CD14-positive monocyte (primary cell): ENCODE measurements around the gene RGS7. TPM values are rescaled to one million over a fixed set of nuclear protein-coding genes. Genes with fewer than 3 reads are reported as not detected.

ENCODE experiments used
- DNase-seq, 3 donors: peaks; one replicate each; pipeline ENCODE4 v3.0.0-alpha.2; 2011 to 2022
- H2AFZ ChIP-seq: 2 replicates; pipeline ENCODE4 v1.6.0; 2012; ENCODE audit warnings: mild to moderate bottlenecking, low read depth, low read length, inconsistent platforms; ENCODE audit not compliant: insufficient read depth, poor library complexity, severe bottlenecking
- H3K27ac ChIP-seq, 2 donors: 1 replicate in 1 of 2; 2 replicates in 1 of 2; pipeline ENCODE4 v1.5.1; 2012 to 2013; ENCODE audit warnings: low read length in 2 of 2, control low read depth in 1 of 2, inconsistent platforms in 1 of 2, low read depth in 1 of 2, mild to moderate bottlenecking in 1 of 2
- H3K27me3 ChIP-seq, 2 donors: one replicate each; pipeline versions ENCODE4 v1.6.0 to v1.6.1; 2011 to 2013; ENCODE audit warnings: low read length in 2 of 2; ENCODE audit not compliant: control insufficient read depth in 2 of 2, insufficient read depth in 2 of 2
- H3K36me3 ChIP-seq, 2 donors: replicated peaks in 1 of 2; 1 replicate in 1 of 2; 2 replicates in 1 of 2; pipeline versions ENCODE4 v1.5.1 to v1.6.1; 2012 to 2013; ENCODE audit warnings: low read length in 2 of 2, control low read depth in 1 of 2, inconsistent platforms in 1 of 2, mild to moderate bottlenecking in 1 of 2; ENCODE audit not compliant: insufficient read depth in 2 of 2, control insufficient read depth in 1 of 2
- H3K4me1 ChIP-seq, 2 donors: 1 replicate in 1 of 2; 2 replicates in 1 of 2; pipeline versions ENCODE4 v1.5.1 to v1.6.1; 2012 to 2013; ENCODE audit warnings: low read length in 2 of 2, control low read depth in 1 of 2, inconsistent platforms in 1 of 2, mild to moderate bottlenecking in 1 of 2, moderate library complexity in 1 of 2; ENCODE audit not compliant: insufficient read depth in 2 of 2, control insufficient read depth in 1 of 2
- H3K4me2 ChIP-seq: replicated peaks from 2 replicates; pipeline ENCODE3; 2012; ENCODE audit warnings: low read length, moderate library complexity, mild to moderate bottlenecking; ENCODE audit not compliant: poor library complexity, severe bottlenecking; ENCODE audit errors: extremely low read depth
- H3K4me3 ChIP-seq, 3 experiments: fragments of 200-600 bp in 1 of 3; sonication (generic) in 1 of 3; replicated peaks in 1 of 3; 1 replicate in 2 of 3; 2 replicates in 1 of 3; pipeline ENCODE4 v1.5.1; 2011 to 2013; ENCODE audit warnings: low read length in 3 of 3, mild to moderate bottlenecking in 3 of 3, control low read depth in 2 of 3, low read depth in 2 of 3, inconsistent platforms in 1 of 3, moderate library complexity in 1 of 3
- H3K79me2 ChIP-seq: 2 replicates; pipeline ENCODE4 v1.6.0; 2012; ENCODE audit warnings: mild to moderate bottlenecking, control low read depth, inconsistent platforms, low read length, moderate library complexity; ENCODE audit not compliant: insufficient read depth
- H3K9ac ChIP-seq: 2 replicates; pipeline ENCODE4 v1.6.0; 2017; ENCODE audit warnings: low read length, mild to moderate bottlenecking; ENCODE audit not compliant: insufficient read depth, poor library complexity, severe bottlenecking
- H3K9me3 ChIP-seq, 2 donors: replicated peaks in 1 of 2; 1 replicate in 1 of 2; 2 replicates in 1 of 2; pipeline versions ENCODE4 v1.5.1 to v1.6.1; 2012 to 2013; ENCODE audit warnings: low read length in 2 of 2, control low read depth in 1 of 2; ENCODE audit not compliant: control insufficient read depth in 1 of 2, insufficient read depth in 1 of 2
- H4K20me1 ChIP-seq: 2 replicates; pipeline ENCODE4 v1.6.0; 2012; ENCODE audit warnings: mild to moderate bottlenecking, low read length, control low read depth, moderate library complexity; ENCODE audit not compliant: insufficient read depth
- H3K27ac Mint-ChIP-seq, 7 donors: one replicate each; pipeline ENCODE4 v1.8.0; 2020; ENCODE audit warnings: mild to moderate bottlenecking in 7 of 7, mixed read lengths in 7 of 7, moderate library complexity in 6 of 7, inconsistent platforms in 2 of 7
- H3K27me3 Mint-ChIP-seq, 3 donors: one replicate each; pipeline ENCODE4 v1.8.0; 2021 to 2022; ENCODE audit warnings: low read depth in 3 of 3, mild to moderate bottlenecking in 3 of 3, mixed read lengths in 3 of 3, moderate library complexity in 3 of 3, inconsistent platforms in 1 of 3
- H3K36me3 Mint-ChIP-seq, 2 donors: one replicate each; pipeline ENCODE4 v1.8.0; 2020; ENCODE audit warnings: mixed read lengths in 2 of 2, inconsistent platforms in 1 of 2, mild to moderate bottlenecking in 1 of 2
- H3K4me1 Mint-ChIP-seq: one replicate; pipeline ENCODE4 v1.8.0; 2020; ENCODE audit warnings: mild to moderate bottlenecking, mixed read lengths
- H3K4me3 Mint-ChIP-seq, 2 donors: one replicate each; pipeline ENCODE4 v1.8.0; 2020; ENCODE audit warnings: mild to moderate bottlenecking in 2 of 2, mixed read lengths in 2 of 2, moderate library complexity in 1 of 2
- H3K9me3 Mint-ChIP-seq, 7 donors: one replicate each; pipeline ENCODE4 v1.8.0; 2020 to 2022; ENCODE audit warnings: mixed read lengths in 7 of 7, mild to moderate bottlenecking in 6 of 7, moderate library complexity in 6 of 7, inconsistent platforms in 2 of 7
- WGBS: methylation state at CpG from one replicate; pipeline ENCODE4 v1.1.5; 2013; ENCODE audit warnings: missing lambda C conversion rate; ENCODE audit not compliant: insufficient coverage; 5-methylcytosine and 5-hydroxymethylcytosine counted together
- intact Hi-C, 2 donors: fragments of 100-400 bp; cut with micrococcal nuclease; formaldehyde crosslinking; loops; one replicate each; pipeline versions ENCODE4 v1.15.0 to v1.15.1; 2023
- polyA plus RNA-seq, 3 donors: library from polyadenylated mRNA; depleted of rRNA in 1 of 3; unstranded in 2 of 3; stranded (reverse) in 1 of 3; fragments of 300-500 nt in 2 of 3; fragments of >200 nt in 1 of 3; fragmentation: Illumina TruSeq in 2 of 3; gene quantifications; 1 replicate in 2 of 3; 2 replicates in 1 of 3; pipeline ENCODE4 v1.2.3, GENCODE V29; 2012 to 2021
- TF ChIP-seq, protein P1 (sequence below): fragments of 200-600 bp; IDR thresholded peaks from one replicate; pipeline ENCODE4 v1.8.0; 2022; ENCODE audit warnings: antibody characterized with exemption, mild to moderate bottlenecking

RGS7 gene
- polyA plus RNA-seq, 3 donors = not detected

DNA sequence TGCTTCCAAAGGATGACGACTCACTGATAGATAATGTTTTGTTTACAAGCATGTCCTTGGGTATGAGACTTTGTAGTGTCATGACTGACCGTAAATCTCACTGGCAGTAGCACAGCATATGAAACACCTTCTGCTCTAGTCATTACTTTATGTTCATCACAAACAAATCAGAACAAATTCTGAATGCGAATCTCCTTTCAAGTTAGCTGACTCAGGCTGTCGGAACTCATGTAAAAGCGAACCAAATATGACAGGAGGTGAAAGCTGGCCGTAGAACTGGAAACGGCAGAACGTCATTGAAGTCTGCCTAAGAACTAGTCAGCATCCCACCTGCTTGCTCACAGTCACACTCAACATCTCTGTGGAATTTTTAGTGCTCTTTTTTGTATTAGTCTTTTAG, 143.9 kb downstream of the RGS7 start:
- Mint-ChIP-seq H3K4me3 (no peak overlapping the region), H3K36me3 (no peaks in the 10 kb centered on the region), H3K27me3 (peaks cover 0 to 2% (median 0%) of the 10 kb centered on the region in 3 donors), H3K27ac (no peak overlapping the region), H3K9me3 (peaks cover 0 to 9% (median 3%) of the 10 kb centered on the region in 7 donors), H3K4me1 (no peaks in the 10 kb centered on the region)
- TF ChIP-seq, protein P1, sequence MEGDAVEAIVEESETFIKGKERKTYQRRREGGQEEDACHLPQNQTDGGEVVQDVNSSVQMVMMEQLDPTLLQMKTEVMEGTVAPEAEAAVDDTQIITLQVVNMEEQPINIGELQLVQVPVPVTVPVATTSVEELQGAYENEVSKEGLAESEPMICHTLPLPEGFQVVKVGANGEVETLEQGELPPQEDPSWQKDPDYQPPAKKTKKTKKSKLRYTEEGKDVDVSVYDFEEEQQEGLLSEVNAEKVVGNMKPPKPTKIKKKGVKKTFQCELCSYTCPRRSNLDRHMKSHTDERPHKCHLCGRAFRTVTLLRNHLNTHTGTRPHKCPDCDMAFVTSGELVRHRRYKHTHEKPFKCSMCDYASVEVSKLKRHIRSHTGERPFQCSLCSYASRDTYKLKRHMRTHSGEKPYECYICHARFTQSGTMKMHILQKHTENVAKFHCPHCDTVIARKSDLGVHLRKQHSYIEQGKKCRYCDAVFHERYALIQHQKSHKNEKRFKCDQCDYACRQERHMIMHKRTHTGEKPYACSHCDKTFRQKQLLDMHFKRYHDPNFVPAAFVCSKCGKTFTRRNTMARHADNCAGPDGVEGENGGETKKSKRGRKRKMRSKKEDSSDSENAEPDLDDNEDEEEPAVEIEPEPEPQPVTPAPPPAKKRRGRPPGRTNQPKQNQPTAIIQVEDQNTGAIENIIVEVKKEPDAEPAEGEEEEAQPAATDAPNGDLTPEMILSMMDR = no peak
- Histone ChIP-seq H3K9ac (no peak overlapping the region), H2AFZ (no peak overlapping the region), H3K36me3 (no peaks in the 10 kb centered on the region), H3K27me3 (no peaks in the 10 kb centered on the region), H3K4me3 (no peak overlapping the region), H3K4me2 (no peak overlapping the region), H4K20me1 (no peaks in the 10 kb centered on the region), H3K9me3 (peaks cover 0 to 6% of the 10 kb centered on the region in 2 donors), H3K79me2 (no peaks in the 10 kb centered on the region), H3K4me1 (no peaks in the 10 kb centered on the region), H3K27ac (no peak overlapping the region)
- intact Hi-C loops = no loop called here
- 84% methylated on average over 3 of the region's 8 CpGs for WGBS
- no peak for DNase-seq

GRCh38 chr1:241212628-241213027, 144.4 kb downstream of the RGS7 start:
- Mint-ChIP-seq H3K27ac (no peak overlapping the region), H3K9me3 (peaks cover 0 to 10% (median 5%) of the 10 kb centered on the region in 7 donors), H3K4me1 (no peaks in the 10 kb centered on the region), H3K4me3 (no peak overlapping the region), H3K27me3 (peaks cover 0 to 2% (median 0%) of the 10 kb centered on the region in 3 donors), H3K36me3 (no peaks in the 10 kb centered on the region)
- no peak overlapping the region for H3K27ac ChIP-seq
- intact Hi-C loops = no loop called here
- H3K9ac ChIP-seq = no peak overlapping the region
- H3K9me3 ChIP-seq = peaks cover 0 to 10% of the 10 kb centered on the region in 2 donors
- H3K27me3 ChIP-seq = no peaks in the 10 kb centered on the region
- H3K4me2 ChIP-seq = no peak overlapping the region
- TF ChIP-seq, protein P1 = no peak
- DNase-seq = no peak
- no peaks in the 10 kb centered on the region for H3K4me1 ChIP-seq
- no peak overlapping the region for H3K4me3 ChIP-seq
- H4K20me1 ChIP-seq = no peaks in the 10 kb centered on the region
- no peak overlapping the region for H2AFZ ChIP-seq
- WGBS = 88% methylated on average over 6 of the region's 6 CpGs
- H3K79me2 ChIP-seq = no peaks in the 10 kb centered on the region
- no peaks in the 10 kb centered on the region for H3K36me3 ChIP-seq
